ENCODE results near the gene ASPA.

Gene ASPA

GRCh38 chr17:3502466-3502865, 26.7 kb downstream of the ASPA start:
- H3K27me3 Mint-ChIP-seq (ENCODE audit: low read depth): peaks cover 4% of the 10 kb centered on the region
- no peaks in the 10 kb centered on the region for H3K36me3 Mint-ChIP-seq (ENCODE audit: low read depth)
- no peak overlapping the region for H3K4me3 Mint-ChIP-seq
- peaks cover 24% of the 10 kb centered on the region for H3K9me3 Mint-ChIP-seq
- H3K4me1 Mint-ChIP-seq: peaks cover 11% of the 10 kb centered on the region
- H3K27ac Mint-ChIP-seq: no peak overlapping the region
- TF ChIP-seq CTCF (IDR thresholded peaks at IDR 0.05; ENCODE audit: unreplicated experiment in 3 of 3): no peak

GRCh38 chr17:3503285-3503684, 27.5 kb downstream of the ASPA start:
- Mint-ChIP-seq H3K4me3 (no peak overlapping the region), H3K9me3 (peaks cover 25% of the 10 kb centered on the region), H3K27ac (no peak overlapping the region), H3K36me3 (ENCODE audit: low read depth) (no peaks in the 10 kb centered on the region), H3K4me1 (peaks cover 11% of the 10 kb centered on the region), H3K27me3 (ENCODE audit: low read depth) (peaks cover 3% of the 10 kb centered on the region)
- TF ChIP-seq CTCF (IDR thresholded peaks at IDR 0.05; ENCODE audit: unreplicated experiment in 3 of 3): no peak

- H3K27ac Mint-ChIP-seq: no peak overlapping the region
- no peak for TF ChIP-seq CTCF (IDR thresholded peaks at IDR 0.05; ENCODE audit: unreplicated experiment in 3 of 3)
- H3K4me3 Mint-ChIP-seq: no peak overlapping the region
- peaks cover 19% of the 10 kb centered on the region for H3K9me3 Mint-ChIP-seq
- H3K27me3 Mint-ChIP-seq (ENCODE audit: low read depth): peaks cover 3% of the 10 kb centered on the region
- peaks cover 11% of the 10 kb centered on the region for H3K4me1 Mint-ChIP-seq
- H3K36me3 Mint-ChIP-seq (ENCODE audit: low read depth): no peaks in the 10 kb centered on the region
Observed at GRCh38 chr17:3505008-3505407, 29.2 kb downstream of the ASPA start.

GRCh38 chr17:3506054-3506453, 30.3 kb downstream of the ASPA start:
- Mint-ChIP-seq H3K4me3 (no peak overlapping the region), H3K36me3 (ENCODE audit: low read depth) (no peaks in the 10 kb centered on the region), H3K9me3 (peaks cover 12% of the 10 kb centered on the region), H3K27ac (no peak overlapping the region), H3K4me1 (peaks cover 11% of the 10 kb centered on the region), H3K27me3 (ENCODE audit: low read depth) (peaks cover 3% of the 10 kb centered on the region)
- TF ChIP-seq CTCF (IDR thresholded peaks at IDR 0.05; ENCODE audit: unreplicated experiment in 3 of 3): no peak

- TF ChIP-seq CTCF (IDR thresholded peaks at IDR 0.05; ENCODE audit: unreplicated experiment in 3 of 3): no peak
- Mint-ChIP-seq H3K36me3 (ENCODE audit: low read depth) (no peaks in the 10 kb centered on the region), H3K27ac (no peak overlapping the region), H3K9me3 (peaks cover 10% of the 10 kb centered on the region), H3K4me3 (no peak overlapping the region), H3K27me3 (ENCODE audit: low read depth) (peaks cover 3% of the 10 kb centered on the region), H3K4me1 (peaks cover 11% of the 10 kb centered on the region)
Observed at GRCh38 chr17:3507071-3507470, 31.3 kb downstream of the ASPA start.

- Mint-ChIP-seq H3K27me3 (ENCODE audit: low read depth) (peaks cover 7% of the 10 kb centered on the region), H3K27ac (no peak overlapping the region), H3K36me3 (ENCODE audit: low read depth) (no peaks in the 10 kb centered on the region), H3K4me1 (peaks cover 15% of the 10 kb centered on the region), H3K9me3 (peaks cover 10% of the 10 kb centered on the region), H3K4me3 (no peak overlapping the region)
- no peak for TF ChIP-seq CTCF (IDR thresholded peaks at IDR 0.05; ENCODE audit: unreplicated experiment in 3 of 3)
Observed at GRCh38 chr17:3507869-3508268, 32.1 kb downstream of the ASPA start.
